Measurements from ENCODE around the gene ITFG1.

The ITFG1 gene

GRCh38 chr16:47304563-47304962 lies 156.3 kb downstream of the ITFG1 start:
- TF ChIP-seq CTCF (IDR thresholded peaks at IDR 0.05; ENCODE audit: low read depth, low read length, missing control alignments): no peak
- in situ Hi-C loops (cut with HindIII; ENCODE audit: low sequenced_read_pairs): no loop called here
- no peak overlapping the region for H3K4me3 ChIP-seq (ENCODE audit: low read depth, low read length)
- DNase-seq (ENCODE audit: low read depth): no peak

- no peak for DNase-seq (ENCODE audit: low read depth)
- H3K4me3 ChIP-seq (ENCODE audit: low read depth, low read length): no peak overlapping the region
- in situ Hi-C loops (cut with HindIII; ENCODE audit: low sequenced_read_pairs): no loop called here
- no peak for TF ChIP-seq CTCF (IDR thresholded peaks at IDR 0.05; ENCODE audit: low read depth, low read length, missing control alignments)
These were observed 161.3 kb downstream of the ITFG1 start for GRCh38 chr16:47299587-47299986.

- no peak for TF ChIP-seq CTCF (IDR thresholded peaks at IDR 0.05; ENCODE audit: low read depth, low read length, missing control alignments)
- in situ Hi-C loops (cut with HindIII; ENCODE audit: low sequenced_read_pairs): no loop called here
- no peak overlapping the region for H3K4me3 ChIP-seq (ENCODE audit: low read depth, low read length)
- no peak for DNase-seq (ENCODE audit: low read depth)
These were observed 175.9 kb downstream of the ITFG1 start for GRCh38 chr16:47284999-47285398.

GRCh38 chr16:47278306-47278970 lies 182.4 kb downstream of the ITFG1 start:
- no peak overlapping the region for H3K4me3 ChIP-seq (ENCODE audit: low read depth, low read length)
- in situ Hi-C loops (cut with HindIII; ENCODE audit: low sequenced_read_pairs): no loop called here
- TF ChIP-seq CTCF (IDR thresholded peaks at IDR 0.05; ENCODE audit: low read depth, low read length, missing control alignments): no peak
- no peak for DNase-seq (ENCODE audit: low read depth)

GRCh38 chr16:47276522-47276921 lies 184.3 kb downstream of the ITFG1 start:
- in situ Hi-C loops (cut with HindIII; ENCODE audit: low sequenced_read_pairs): no loop called here
- no peak for TF ChIP-seq CTCF (IDR thresholded peaks at IDR 0.05; ENCODE audit: low read depth, low read length, missing control alignments)
- no peak for DNase-seq (ENCODE audit: low read depth)
- H3K4me3 ChIP-seq (ENCODE audit: low read depth, low read length): no peak overlapping the region

- no peak for TF ChIP-seq CTCF (IDR thresholded peaks at IDR 0.05; ENCODE audit: low read depth, low read length, missing control alignments)
- H3K4me3 ChIP-seq (ENCODE audit: low read depth, low read length): no peak overlapping the region
- no peak for DNase-seq (ENCODE audit: low read depth)
- in situ Hi-C loops (cut with HindIII; ENCODE audit: low sequenced_read_pairs): no loop called here
These were observed 197.9 kb downstream of the ITFG1 start for GRCh38 chr16:47262938-47263337.

All from astrocyte of the cerebellum (primary cell).